T-helper 2 cell treated with Interferon-gamma antibody and Interleukin-4, amounts not matched to agents 5 μg/mL and 100 μg/mL, for 36 hours (primary cell): ENCODE measurements around the gene DCBLD2.
"Not testable (repeated sequence)": the region's sequence is repeated elsewhere in the genome, so short reads cannot be mapped to it uniquely, and the experiment has no call there.

Source experiments
- DNase-seq: peaks from one replicate; pipeline ENCODE4 v3.0.0; 2021; ENCODE audit warnings: low spot score
- H3K27ac Mint-ChIP-seq: one replicate; pipeline ENCODE4 v1.8.0; 2021; ENCODE audit warnings: mild to moderate bottlenecking, mixed read lengths
- H3K27me3 Mint-ChIP-seq: one replicate; pipeline ENCODE4 v1.8.0; 2021; ENCODE audit warnings: low read depth, mixed read lengths
- H3K36me3 Mint-ChIP-seq: one replicate; pipeline ENCODE4 v1.8.0; 2021; ENCODE audit warnings: low read depth, mixed read lengths
- H3K4me1 Mint-ChIP-seq: one replicate; pipeline ENCODE4 v1.8.0; 2021; ENCODE audit warnings: low read depth, mixed read lengths
- H3K4me3 Mint-ChIP-seq: one replicate; pipeline ENCODE4 v1.8.0; 2022; ENCODE audit warnings: mild to moderate bottlenecking, moderate library complexity, mixed read lengths
- H3K9me3 Mint-ChIP-seq: one replicate; pipeline ENCODE4 v1.8.0; 2021; ENCODE audit warnings: mixed read lengths

DCBLD2 gene

GRCh38 chr3:98882614-98883333, 18.7 kb downstream of the DCBLD2 start:
- not testable (repeated sequence) for H3K27me3 Mint-ChIP-seq, DNase-seq, H3K9me3 Mint-ChIP-seq, H3K27ac Mint-ChIP-seq, H3K4me3 Mint-ChIP-seq, H3K36me3 Mint-ChIP-seq, H3K4me1 Mint-ChIP-seq

GRCh38 chr3:98877132-98877531, 24.4 kb downstream of the DCBLD2 start:
- peaks cover 2% of the 10 kb centered on the region for H3K36me3 Mint-ChIP-seq
- peaks cover 3% of the 10 kb centered on the region for H3K4me1 Mint-ChIP-seq
- H3K27ac Mint-ChIP-seq = no peak overlapping the region
- H3K9me3 Mint-ChIP-seq = no peaks in the 10 kb centered on the region
- H3K27me3 Mint-ChIP-seq = no peaks in the 10 kb centered on the region
- no peak overlapping the region for H3K4me3 Mint-ChIP-seq
- DNase-seq = no peak

- Mint-ChIP-seq H3K27ac (no peak overlapping the region), H3K4me1 (peaks cover 3% of the 10 kb centered on the region), H3K4me3 (no peak overlapping the region), H3K27me3 (no peaks in the 10 kb centered on the region), H3K9me3 (no peaks in the 10 kb centered on the region), H3K36me3 (no peaks in the 10 kb centered on the region)
- no peak for DNase-seq
Observed at GRCh38 chr3:98875535-98875934, 26.0 kb downstream of the DCBLD2 start.

- Mint-ChIP-seq H3K4me1 (peaks cover 3% of the 10 kb centered on the region), H3K27ac (no peak overlapping the region), H3K36me3 (no peaks in the 10 kb centered on the region), H3K4me3 (no peak overlapping the region), H3K9me3 (no peaks in the 10 kb centered on the region), H3K27me3 (no peaks in the 10 kb centered on the region)
- no peak for DNase-seq
Observed at GRCh38 chr3:98874602-98875249, 26.8 kb downstream of the DCBLD2 start.

GRCh38 chr3:98869391-98869790, 32.1 kb downstream of the DCBLD2 start:
- Mint-ChIP-seq H3K4me1 (no peaks in the 10 kb centered on the region), H3K9me3 (peaks cover 8% of the 10 kb centered on the region), H3K27ac (no peak overlapping the region), H3K27me3 (no peaks in the 10 kb centered on the region), H3K4me3 (no peak overlapping the region), H3K36me3 (no peaks in the 10 kb centered on the region)
- no peak for DNase-seq

GRCh38 chr3:98857971-98858370, 43.5 kb downstream of the DCBLD2 start:
- not testable (repeated sequence) for DNase-seq, H3K27me3 Mint-ChIP-seq, H3K36me3 Mint-ChIP-seq, H3K27ac Mint-ChIP-seq, H3K4me3 Mint-ChIP-seq, H3K4me1 Mint-ChIP-seq
- peaks cover 12% of the 10 kb centered on the region for H3K9me3 Mint-ChIP-seq

GRCh38 chr3:98857258-98857657, 44.2 kb downstream of the DCBLD2 start:
- not testable (repeated sequence) for H3K4me1 Mint-ChIP-seq, H3K36me3 Mint-ChIP-seq, H3K4me3 Mint-ChIP-seq, H3K27ac Mint-ChIP-seq, H3K27me3 Mint-ChIP-seq, DNase-seq
- H3K9me3 Mint-ChIP-seq = peaks cover 11% of the 10 kb centered on the region

- H3K27me3 Mint-ChIP-seq = no peaks in the 10 kb centered on the region
- peaks cover 11% of the 10 kb centered on the region for H3K9me3 Mint-ChIP-seq
- H3K4me3 Mint-ChIP-seq = no peak overlapping the region
- no peak for DNase-seq
- H3K27ac Mint-ChIP-seq = no peak overlapping the region
- H3K4me1 Mint-ChIP-seq = no peaks in the 10 kb centered on the region
- no peaks in the 10 kb centered on the region for H3K36me3 Mint-ChIP-seq
Observed at GRCh38 chr3:98856724-98857123, 44.8 kb downstream of the DCBLD2 start.

- Mint-ChIP-seq H3K4me3 (no peak overlapping the region), H3K4me1 (no peaks in the 10 kb centered on the region), H3K27me3 (no peaks in the 10 kb centered on the region), H3K9me3 (peaks cover 11% of the 10 kb centered on the region), H3K36me3 (no peaks in the 10 kb centered on the region), H3K27ac (no peak overlapping the region)
- DNase-seq = no peak
Observed at GRCh38 chr3:98855806-98856400, 45.6 kb downstream of the DCBLD2 start.

- H3K4me3 Mint-ChIP-seq = no peak overlapping the region
- H3K4me1 Mint-ChIP-seq = no peaks in the 10 kb centered on the region
- H3K9me3 Mint-ChIP-seq = peaks cover 6% of the 10 kb centered on the region
- H3K27me3 Mint-ChIP-seq = no peaks in the 10 kb centered on the region
- H3K36me3 Mint-ChIP-seq = no peaks in the 10 kb centered on the region
- no peak overlapping the region for H3K27ac Mint-ChIP-seq
- no peak for DNase-seq
Observed at GRCh38 chr3:98848108-98848507, 53.4 kb downstream of the DCBLD2 start.

- Mint-ChIP-seq H3K4me1 (no peaks in the 10 kb centered on the region), H3K27ac (no peak overlapping the region), H3K4me3 (no peak overlapping the region), H3K36me3 (no peaks in the 10 kb centered on the region), H3K27me3 (no peaks in the 10 kb centered on the region), H3K9me3 (peaks cover 6% of the 10 kb centered on the region)
- no peak for DNase-seq
Observed at GRCh38 chr3:98846101-98846500, 55.4 kb downstream of the DCBLD2 start.

GRCh38 chr3:98843266-98843959, 58.1 kb downstream of the DCBLD2 start:
- Mint-ChIP-seq H3K27ac (no peak overlapping the region), H3K4me1 (no peaks in the 10 kb centered on the region), H3K4me3 (no peak overlapping the region), H3K9me3 (peaks cover 8% of the 10 kb centered on the region), H3K27me3 (no peaks in the 10 kb centered on the region), H3K36me3 (peaks cover 2% of the 10 kb centered on the region)
- DNase-seq = no peak

- Mint-ChIP-seq H3K4me1 (no peaks in the 10 kb centered on the region), H3K4me3 (no peak overlapping the region), H3K9me3 (peaks cover 4% of the 10 kb centered on the region), H3K36me3 (peaks cover 2% of the 10 kb centered on the region), H3K27me3 (no peaks in the 10 kb centered on the region), H3K27ac (no peak overlapping the region)
- DNase-seq = no peak
Observed at GRCh38 chr3:98839846-98840245, 61.6 kb downstream of the DCBLD2 start.

- not testable (repeated sequence) for H3K4me1 Mint-ChIP-seq, DNase-seq, H3K27me3 Mint-ChIP-seq, H3K27ac Mint-ChIP-seq, H3K36me3 Mint-ChIP-seq, H3K4me3 Mint-ChIP-seq, H3K9me3 Mint-ChIP-seq
Observed at GRCh38 chr3:98831060-98831459, 70.4 kb downstream of the DCBLD2 start.
